ENCODE measurements around the gene AGAP1. TPM values are rescaled to one million over a fixed set of nuclear protein-coding genes. Genes with fewer than 3 reads are reported as not detected.

Gene AGAP1
- total RNA-seq, 2 donors from 2014 or later: 32.8 to 34.7 TPM

- Histone ChIP-seq H3K4me1 (ENCODE audit: control insufficient read depth, insufficient read depth, low read length) (peaks cover 3% of the 10 kb centered on the region), H3K9ac (ENCODE audit: extremely low read depth, low read length, poor library complexity, severe bottlenecking) (no peak overlapping the region), H3K27me3 (ENCODE audit: control insufficient read depth, insufficient read depth, low read length, poor library complexity, severe bottlenecking) (peaks cover 52% of the 10 kb centered on the region), H3K4me3 (ENCODE audit: low read length) (no peak overlapping the region), H3K36me3 (ENCODE audit: control insufficient read depth, insufficient read depth, low read length) (no peaks in the 10 kb centered on the region), H3K9me3 (ENCODE audit: control insufficient read depth, low read length) (no peaks in the 10 kb centered on the region), H3K27ac (ENCODE audit: low read depth, low read length) (peak overlapping the region; percentile 86)
- H3K9me3 Mint-ChIP-seq: peaks cover 1% of the 10 kb centered on the region
- TF ChIP-seq, protein P1, sequence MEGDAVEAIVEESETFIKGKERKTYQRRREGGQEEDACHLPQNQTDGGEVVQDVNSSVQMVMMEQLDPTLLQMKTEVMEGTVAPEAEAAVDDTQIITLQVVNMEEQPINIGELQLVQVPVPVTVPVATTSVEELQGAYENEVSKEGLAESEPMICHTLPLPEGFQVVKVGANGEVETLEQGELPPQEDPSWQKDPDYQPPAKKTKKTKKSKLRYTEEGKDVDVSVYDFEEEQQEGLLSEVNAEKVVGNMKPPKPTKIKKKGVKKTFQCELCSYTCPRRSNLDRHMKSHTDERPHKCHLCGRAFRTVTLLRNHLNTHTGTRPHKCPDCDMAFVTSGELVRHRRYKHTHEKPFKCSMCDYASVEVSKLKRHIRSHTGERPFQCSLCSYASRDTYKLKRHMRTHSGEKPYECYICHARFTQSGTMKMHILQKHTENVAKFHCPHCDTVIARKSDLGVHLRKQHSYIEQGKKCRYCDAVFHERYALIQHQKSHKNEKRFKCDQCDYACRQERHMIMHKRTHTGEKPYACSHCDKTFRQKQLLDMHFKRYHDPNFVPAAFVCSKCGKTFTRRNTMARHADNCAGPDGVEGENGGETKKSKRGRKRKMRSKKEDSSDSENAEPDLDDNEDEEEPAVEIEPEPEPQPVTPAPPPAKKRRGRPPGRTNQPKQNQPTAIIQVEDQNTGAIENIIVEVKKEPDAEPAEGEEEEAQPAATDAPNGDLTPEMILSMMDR (conservative IDR thresholded peaks at IDR 0.05): no peak
- H3K27ac Mint-ChIP-seq: no peak overlapping the region
- H3K36me3 Mint-ChIP-seq (ENCODE audit: low read depth): no peaks in the 10 kb centered on the region
- H3K4me3 Mint-ChIP-seq: no peak overlapping the region
- peaks cover 58% of the 10 kb centered on the region for H3K27me3 Mint-ChIP-seq (ENCODE audit: insufficient read depth)
- WGBS, 2 experiments (ENCODE audit: insufficient coverage in 1 of 2, insufficient read length in 1 of 2): 48 to 63% methylated on average over 10 to 20 of the region's 20 CpGs
- peaks cover 13% of the 10 kb centered on the region for H3K4me1 Mint-ChIP-seq
- no peak for DNase-seq
These were observed 614.2 kb downstream of the AGAP1 start for GRCh38 chr2:236107942-236108625.

DNA sequence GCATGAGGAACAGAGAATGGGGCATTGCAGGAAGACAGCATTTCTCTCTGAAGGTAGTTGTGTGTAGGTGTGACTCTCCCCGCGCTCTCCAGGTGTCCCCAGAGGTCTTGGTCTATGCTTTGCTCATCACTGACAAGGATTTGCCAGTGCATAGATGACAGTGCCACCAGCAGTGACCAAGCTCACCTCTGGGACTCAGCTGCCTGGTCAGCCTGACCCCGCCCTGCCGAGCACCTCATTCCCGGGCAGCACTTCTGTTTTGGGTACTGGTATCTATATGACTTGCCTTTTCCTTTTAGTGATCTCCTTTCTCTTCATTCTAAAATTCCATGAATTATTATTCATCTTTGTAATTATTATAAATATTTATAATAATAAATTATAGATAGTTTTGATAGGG lies 615.2 kb downstream of the AGAP1 start:
- Histone ChIP-seq H3K9me3 (ENCODE audit: control insufficient read depth, low read length) (no peaks in the 10 kb centered on the region), H3K27ac (ENCODE audit: low read depth, low read length) (peak overlapping the region; percentile 86), H3K9ac (ENCODE audit: extremely low read depth, low read length, poor library complexity, severe bottlenecking) (no peak overlapping the region), H3K4me1 (ENCODE audit: control insufficient read depth, insufficient read depth, low read length) (peaks cover 3% of the 10 kb centered on the region), H3K4me3 (ENCODE audit: low read length) (no peak overlapping the region), H3K36me3 (ENCODE audit: control insufficient read depth, insufficient read depth, low read length) (no peaks in the 10 kb centered on the region), H3K27me3 (ENCODE audit: control insufficient read depth, insufficient read depth, low read length, poor library complexity, severe bottlenecking) (peaks cover 62% of the 10 kb centered on the region)
- TF ChIP-seq, protein P1 (conservative IDR thresholded peaks at IDR 0.05): no peak
- H3K9me3 Mint-ChIP-seq: peaks cover 1% of the 10 kb centered on the region
- no peak overlapping the region for H3K4me3 Mint-ChIP-seq
- 84 to 100% methylated on average over 2 to 5 of the region's 5 CpGs for WGBS, 2 experiments (ENCODE audit: insufficient coverage in 1 of 2, insufficient read length in 1 of 2)
- no peak for DNase-seq
- peaks cover 68% of the 10 kb centered on the region for H3K27me3 Mint-ChIP-seq (ENCODE audit: insufficient read depth)
- H3K36me3 Mint-ChIP-seq (ENCODE audit: low read depth): no peaks in the 10 kb centered on the region
- peaks cover 13% of the 10 kb centered on the region for H3K4me1 Mint-ChIP-seq
- no peak overlapping the region for H3K27ac Mint-ChIP-seq

GRCh38 chr2:236109473-236109872 lies 615.6 kb downstream of the AGAP1 start:
- 93 to 99% methylated on average over 19 to 21 of the region's 21 CpGs for WGBS, 2 experiments (ENCODE audit: insufficient coverage in 1 of 2, insufficient read length in 1 of 2)
- peaks cover 3% of the 10 kb centered on the region for H3K4me1 ChIP-seq (ENCODE audit: control insufficient read depth, insufficient read depth, low read length)
- Mint-ChIP-seq H3K27ac (no peak overlapping the region), H3K27me3 (ENCODE audit: insufficient read depth) (peaks cover 72% of the 10 kb centered on the region), H3K4me3 (no peak overlapping the region), H3K4me1 (peaks cover 13% of the 10 kb centered on the region), H3K9me3 (peaks cover 1% of the 10 kb centered on the region), H3K36me3 (ENCODE audit: low read depth) (no peaks in the 10 kb centered on the region)
- TF ChIP-seq, protein P1 (conservative IDR thresholded peaks at IDR 0.05): no peak
- H3K27ac ChIP-seq (ENCODE audit: low read depth, low read length): no peak overlapping the region
- H3K36me3 ChIP-seq (ENCODE audit: control insufficient read depth, insufficient read depth, low read length): no peaks in the 10 kb centered on the region
- no peaks in the 10 kb centered on the region for H3K9me3 ChIP-seq (ENCODE audit: control insufficient read depth, low read length)
- H3K27me3 ChIP-seq (ENCODE audit: control insufficient read depth, insufficient read depth, low read length, poor library complexity, severe bottlenecking): peaks cover 66% of the 10 kb centered on the region
- DNase-seq: no peak
- no peak overlapping the region for H3K9ac ChIP-seq (ENCODE audit: extremely low read depth, low read length, poor library complexity, severe bottlenecking)
- no peak overlapping the region for H3K4me3 ChIP-seq (ENCODE audit: low read length)

Data from endodermal cell (in vitro differentiated cells).